H9 (cell line): Measurements from ENCODE around the gene PLA2G5. TPM values are rescaled to one million over a fixed set of nuclear protein-coding genes. Genes with fewer than 3 reads are reported as not detected.

Experiments used
- DNase-seq: peaks from one replicate; pipeline ENCODE4 v3.0.0-alpha.2; 2017
- H2AFZ ChIP-seq: one replicate; pipeline ENCODE4 v1.6.1; 2013; ENCODE audit warnings: mild to moderate bottlenecking, low read length, control low read depth, moderate library complexity
- H2AK5ac ChIP-seq: 2 replicates; pipeline ENCODE4 v1.6.1; 2013; ENCODE audit warnings: low read length, control low read depth, mixed read lengths; ENCODE audit not compliant: insufficient read length
- H2BK120ac ChIP-seq: one replicate; pipeline ENCODE4 v1.6.1; 2013; ENCODE audit warnings: low read depth, mild to moderate bottlenecking, low read length, control low read depth, inconsistent platforms; ENCODE audit not compliant: poor library complexity, severe bottlenecking
- H2BK12ac ChIP-seq: 2 replicates; pipeline ENCODE4 v1.6.1; 2013; ENCODE audit warnings: low read length, control low read depth, mixed read lengths, low read depth; ENCODE audit not compliant: insufficient read length
- H2BK15ac ChIP-seq: 2 replicates; pipeline ENCODE4 v1.6.1; 2013; ENCODE audit warnings: low read depth, low read length, control low read depth
- H2BK20ac ChIP-seq: one replicate; pipeline ENCODE4 v1.6.1; 2013; ENCODE audit warnings: low read depth, mild to moderate bottlenecking, low read length, control low read depth, inconsistent platforms; ENCODE audit not compliant: poor library complexity, severe bottlenecking
- H2BK5ac ChIP-seq: 2 replicates; pipeline ENCODE4 v1.6.1; 2013; ENCODE audit warnings: low read length, control low read depth, mixed read lengths; ENCODE audit not compliant: insufficient read length
- H3K14ac ChIP-seq: 2 replicates; pipeline ENCODE4 v1.6.1; 2013; ENCODE audit warnings: low read length, control low read depth; ENCODE audit not compliant: insufficient read depth
- H3K18ac ChIP-seq: 2 replicates; pipeline ENCODE4 v1.6.1; 2013; ENCODE audit warnings: low read depth, mild to moderate bottlenecking, mixed read lengths, low read length, control low read depth; ENCODE audit not compliant: insufficient read length
- H3K23ac ChIP-seq: 2 replicates; pipeline ENCODE4 v1.6.1; 2013; ENCODE audit warnings: low read length, control low read depth, mixed read lengths, low read depth; ENCODE audit not compliant: insufficient read length
- H3K23me2 ChIP-seq: 2 replicates; pipeline ENCODE4 v1.6.1; 2013; ENCODE audit warnings: low read depth, mild to moderate bottlenecking, mixed read lengths, low read length, control low read depth; ENCODE audit not compliant: insufficient read length, poor library complexity, severe bottlenecking
- H3K27ac ChIP-seq: 2 replicates; pipeline ENCODE4 v1.5.1; 2013; ENCODE audit warnings: low read length, control low read depth, mixed read lengths, low read depth; ENCODE audit not compliant: insufficient read length
- H3K27me3 ChIP-seq: 2 replicates; pipeline ENCODE4 v1.6.1; 2013; ENCODE audit warnings: low read length, control low read depth, inconsistent platforms; ENCODE audit not compliant: insufficient read depth
- H3K4ac ChIP-seq: 2 replicates; pipeline ENCODE4 v1.6.1; 2013; ENCODE audit warnings: low read depth, mild to moderate bottlenecking, control low read depth, inconsistent platforms, low read length, moderate library complexity
- H3K4me1 ChIP-seq: 2 replicates; pipeline ENCODE4 v1.6.1; 2013; ENCODE audit warnings: low read length, control low read depth, inconsistent platforms; ENCODE audit not compliant: insufficient read depth
- H3K4me2 ChIP-seq: 2 replicates; pipeline ENCODE4 v1.6.1; 2013; ENCODE audit warnings: low read length, control low read depth, mixed read lengths; ENCODE audit not compliant: insufficient read length, insufficient read depth
- H3K56ac ChIP-seq: 2 replicates; pipeline ENCODE4 v1.6.1; 2013; ENCODE audit warnings: low read depth, mild to moderate bottlenecking, mixed read lengths, low read length, control low read depth; ENCODE audit not compliant: insufficient read length
- H3K79me1 ChIP-seq: 2 replicates; pipeline ENCODE4 v1.6.1; 2013; ENCODE audit warnings: low read depth, mild to moderate bottlenecking, moderate library complexity, low read length, control low read depth, inconsistent platforms; ENCODE audit not compliant: insufficient read depth, poor library complexity, severe bottlenecking
- H3K79me2 ChIP-seq: 2 replicates; pipeline ENCODE4 v1.6.1; 2013; ENCODE audit warnings: low read length, control low read depth, inconsistent platforms; ENCODE audit not compliant: insufficient read depth
- H3K9ac ChIP-seq: 2 replicates; pipeline ENCODE4 v1.6.1; 2013; ENCODE audit warnings: low read length, control low read depth, mixed read lengths; ENCODE audit not compliant: insufficient read length; ENCODE audit errors: extremely low read depth
- H3K9me3 ChIP-seq: one replicate; pipeline ENCODE4 v1.6.1; 2013; ENCODE audit warnings: low read depth, low read length, inconsistent platforms; ENCODE audit not compliant: control insufficient read depth
- H3T11ph ChIP-seq: one replicate; pipeline ENCODE4 v1.6.1; 2013; ENCODE audit warnings: mild to moderate bottlenecking, low read length, control low read depth, inconsistent platforms
- H4K20me1 ChIP-seq: one replicate; pipeline ENCODE4 v1.6.1; 2013; ENCODE audit not compliant: control insufficient read depth, insufficient read length, insufficient read depth
- H4K5ac ChIP-seq: 2 replicates; pipeline ENCODE4 v1.6.1; 2013; ENCODE audit warnings: low read depth, mild to moderate bottlenecking, mixed read lengths, low read length, control low read depth; ENCODE audit not compliant: insufficient read length
- H4K8ac ChIP-seq: replicated peaks from 2 replicates; pipeline ENCODE4 v1.6.1; 2013; ENCODE audit warnings: low read length, control low read depth, mixed read lengths, low read depth; ENCODE audit not compliant: insufficient read length
- H4K91ac ChIP-seq: 2 replicates; pipeline ENCODE4 v1.6.1; 2013; ENCODE audit warnings: low read depth, mild to moderate bottlenecking, moderate library complexity, mixed read lengths, low read length, control low read depth; ENCODE audit not compliant: insufficient read length
- H3K27ac Mint-ChIP-seq, 3 experiments: 2 replicates in 2 of 3; 3 replicates in 1 of 3; pipeline ENCODE4 v1.8.0; 2020 to 2021; ENCODE audit warnings: mixed read lengths in 3 of 3, mild to moderate bottlenecking in 1 of 3, moderate library complexity in 1 of 3
- H3K27me3 Mint-ChIP-seq: 2 replicates; pipeline ENCODE4 v1.8.0; 2021; ENCODE audit warnings: low read depth, mild to moderate bottlenecking, moderate library complexity, mixed read lengths
- H3K36me3 Mint-ChIP-seq, 3 experiments: 2 replicates in 2 of 3; 3 replicates in 1 of 3; pipeline ENCODE4 v1.8.0; 2020 to 2021; ENCODE audit warnings: low read depth in 3 of 3, mixed read lengths in 3 of 3; ENCODE audit not compliant: insufficient read depth in 1 of 3
- H3K4me1 Mint-ChIP-seq, 2 experiments: 2 replicates each; pipeline ENCODE4 v1.8.0; 2020; ENCODE audit warnings: mixed read lengths in 2 of 2
- H3K4me3 Mint-ChIP-seq, 2 experiments: 2 replicates in 1 of 2; 3 replicates in 1 of 2; pipeline ENCODE4 v1.8.0; 2020 to 2021; ENCODE audit warnings: mild to moderate bottlenecking in 2 of 2, mixed read lengths in 2 of 2, moderate library complexity in 1 of 2
- H3K9me3 Mint-ChIP-seq, 2 experiments: 2 replicates in 1 of 2; 3 replicates in 1 of 2; pipeline ENCODE4 v1.8.0; 2020; ENCODE audit warnings: mild to moderate bottlenecking in 2 of 2, mixed read lengths in 2 of 2, moderate library complexity in 1 of 2
- CTCF ChIP-seq: fragments of 200-600 bp; sonication (generic); conservative IDR thresholded peaks from 3 replicates; pipeline ENCODE4 v1.8.0; 2021; ENCODE audit warnings: antibody characterized with exemption, mild to moderate bottlenecking
- WGBS: extraction: QIAGEN DNeasy Blood & Tissue Kit; methylation state at CpG from one replicate; pipeline ENCODE4 v1.1.7; 2013; ENCODE audit warnings: missing lambda C conversion rate, low lambda C conversion rate, mixed read lengths; ENCODE audit not compliant: insufficient read length; ENCODE audit errors: extremely low coverage; 5-methylcytosine and 5-hydroxymethylcytosine counted together
- long read RNA-seq: library from polyadenylated mRNA; unstranded; transcript quantifications from one replicate; pipeline ENCODE4 v2.0.0, GENCODE V29; 2020
- total RNA-seq: library from RNA; stranded (reverse); gene quantifications from 2 replicates; pipeline ENCODE4 v1.2.1, GENCODE V29; 2021

The PLA2G5 gene
- total RNA-seq, result not detected in 2 replicates
- long read RNA-seq, result 0 reads

GRCh38 chr1:20069874-20070273, at the start of gene PLA2G5:
TSS of gene PLA2G5 (plus strand) at chr1:20070194. CDS start at chr1:20084831, 14,637 bp downstream.
- no peaks in the 10 kb centered on the region for H3K36me3 Mint-ChIP-seq
- H3K4me3 Mint-ChIP-seq, result no peak within 1 kb of the TSS; a peak in 1 of 5 replicates
- no peaks in the 10 kb centered on the region for H3K27me3 ChIP-seq
- no peak within 1 kb of the TSS for H3K14ac ChIP-seq
- H3K79me2 ChIP-seq, result no peaks in the 10 kb centered on the region
- peaks cover 3 to 4% of the 10 kb centered on the region in 2 experiments for H3K4me1 Mint-ChIP-seq
- H3K4me2 ChIP-seq, result no peak within 1 kb of the TSS
- H3K9ac ChIP-seq, result no peak within 1 kb of the TSS
- TF ChIP-seq CTCF, result no peak
- H4K91ac ChIP-seq, result no peak within 1 kb of the TSS
- H2BK12ac ChIP-seq, result no peak within 1 kb of the TSS
- no peaks in the 10 kb centered on the region for H3K9me3 ChIP-seq
- H2BK120ac ChIP-seq, result no peak within 1 kb of the TSS
- H3K23ac ChIP-seq, result no peak within 1 kb of the TSS
- H2BK5ac ChIP-seq, result no peak within 1 kb of the TSS
- H3K27ac Mint-ChIP-seq, result no peak within 1 kb of the TSS; a peak in 2 of 7 replicates
- H2AFZ ChIP-seq, result no peak within 1 kb of the TSS
- no peak within 1 kb of the TSS for H3K56ac ChIP-seq
- no peaks in the 10 kb centered on the region for H3K79me1 ChIP-seq
- no peaks in the 10 kb centered on the region for H3K23me2 ChIP-seq
- no peak for DNase-seq
- H3K4ac ChIP-seq, result no peak within 1 kb of the TSS
- no peaks in the 10 kb centered on the region; the same call in 1 of the 2 replicates for H3K27me3 Mint-ChIP-seq
- H3K9me3 Mint-ChIP-seq, result no peaks in the 10 kb centered on the region
- H2BK15ac ChIP-seq, result no peak within 1 kb of the TSS
- no peaks in the 10 kb centered on the region for H4K20me1 ChIP-seq
- no peaks in the 10 kb centered on the region for H3K4me1 ChIP-seq
- H2AK5ac ChIP-seq, result no peak within 1 kb of the TSS
- H4K8ac ChIP-seq, result no peak within 1 kb of the TSS
- H3K27ac ChIP-seq, result no peak within 1 kb of the TSS
- no peak within 1 kb of the TSS for H4K5ac ChIP-seq
- WGBS, result no CpG with 5 or more reads among the region's 7 CpGs
- H3K18ac ChIP-seq, result no peak within 1 kb of the TSS
- H3T11ph ChIP-seq, result no peak within 1 kb of the TSS
- H2BK20ac ChIP-seq, result no peak within 1 kb of the TSS
